OCI-LY3 (cell line): ENCODE measurements around the gene ACAN.

Experiments
- H2AFZ ChIP-seq: fragments of 200-600, 300-600 bp; shearing (Covaris generic); 2 replicates; pipeline ENCODE4 v1.6.0; 2014; ENCODE audit warnings: antibody characterized with exemption, low read depth, low read length
- H3K27ac ChIP-seq: fragments of 200-600, 300-600 bp; sonication (generic); 2 replicates; pipeline ENCODE4 v1.5.1; 2014; ENCODE audit warnings: mild to moderate bottlenecking, low read length, moderate library complexity, mixed read lengths
- H3K27me3 ChIP-seq: fragments of 200-600, 300-600 bp; sonication (generic); 2 replicates; pipeline ENCODE4 v1.6.1; 2014; ENCODE audit warnings: low read depth, low read length, mixed read lengths
- H3K36me3 ChIP-seq: fragments of 200-600, 300-600 bp; sonication (generic); replicated peaks from 2 replicates; pipeline ENCODE3; 2014; ENCODE audit warnings: low read depth, low read length, mixed read lengths
- H3K4me1 ChIP-seq: fragments of 300-600, 200-600 bp; sonication (generic); 2 replicates; pipeline ENCODE4 v1.6.1; 2014; ENCODE audit warnings: low read length, mixed read lengths
- H3K4me2 ChIP-seq: fragments of 200-600, 300-600 bp; sonication (generic); 2 replicates; pipeline ENCODE4 v1.6.1; 2014; ENCODE audit warnings: low read length, mixed read lengths
- H3K4me3 ChIP-seq: fragments of 300-600, 200-600 bp; sonication (generic); 2 replicates; pipeline ENCODE4 v1.5.1; 2014; ENCODE audit warnings: antibody characterized with exemption, mild to moderate bottlenecking, low read length, moderate library complexity
- H3K79me2 ChIP-seq: fragments of 300-600, 200-600 bp; shearing (Covaris generic); 2 replicates; pipeline ENCODE4 v1.6.1; 2014; ENCODE audit warnings: mild to moderate bottlenecking, low read length, mixed read lengths
- H3K9ac ChIP-seq: fragments of 300-600, 200-600 bp; shearing (Covaris generic); 2 replicates; pipeline ENCODE4 v1.6.0; 2014; ENCODE audit warnings: mild to moderate bottlenecking, low read length, moderate library complexity
- H3K9me3 ChIP-seq: fragments of 200-600, 300-600 bp; shearing (Covaris generic); 2 replicates; pipeline ENCODE4 v1.6.1; 2014; ENCODE audit warnings: low read length, mixed read lengths; ENCODE audit not compliant: insufficient read depth
- H4K20me1 ChIP-seq: fragments of 200-600, 300-600 bp; sonication (generic); 2 replicates; pipeline ENCODE4 v1.6.1; 2016; ENCODE audit warnings: low read length, mixed read lengths; ENCODE audit not compliant: insufficient read depth
- CTCF ChIP-seq: fragments of 200-600, 300-600 bp; sonication (generic); IDR thresholded peaks from 2 replicates; pipeline ENCODE4 v1.5.1; 2014; ENCODE audit warnings: antibody characterized with exemption, low read length, low read depth
- EZH2phosphoT487 ChIP-seq: fragments of 200-600 bp; shearing (Covaris generic); IDR thresholded peaks from 2 replicates; pipeline ENCODE4 v1.6.1; 2018; ENCODE audit warnings: antibody characterized with exemption, mixed run types, low read depth

ACAN gene

GRCh38 chr15:88864861-88865497 is 61.7 kb downstream of the ACAN start:
- H3K79me2 ChIP-seq, result no peaks in the 10 kb centered on the region
- H3K27me3 ChIP-seq, result peaks cover 34% of the 10 kb centered on the region
- no peak overlapping the region for H3K27ac ChIP-seq
- H3K4me1 ChIP-seq, result no peaks in the 10 kb centered on the region
- H3K9ac ChIP-seq, result no peak overlapping the region
- no peaks in the 10 kb centered on the region for H4K20me1 ChIP-seq
- H3K4me3 ChIP-seq, result no peak overlapping the region
- TF ChIP-seq CTCF (no peak), EZH2phosphoT487 (no peak)
- H3K36me3 ChIP-seq, result no peaks in the 10 kb centered on the region
- H2AFZ ChIP-seq, result no peak overlapping the region
- H3K4me2 ChIP-seq, result no peak overlapping the region
- H3K9me3 ChIP-seq, result no peaks in the 10 kb centered on the region

GRCh38 chr15:88865498-88866099 is 62.4 kb downstream of the ACAN start:
- Histone ChIP-seq H3K4me3 (no peak overlapping the region), H3K4me2 (no peak overlapping the region), H4K20me1 (no peaks in the 10 kb centered on the region), H3K79me2 (no peaks in the 10 kb centered on the region), H2AFZ (no peak overlapping the region), H3K27ac (no peak overlapping the region), H3K36me3 (no peaks in the 10 kb centered on the region), H3K4me1 (no peaks in the 10 kb centered on the region), H3K9ac (no peak overlapping the region), H3K27me3 (peaks cover 41% of the 10 kb centered on the region), H3K9me3 (no peaks in the 10 kb centered on the region)
- TF ChIP-seq EZH2phosphoT487 (no peak), CTCF (no peak)

- Histone ChIP-seq H3K9me3 (no peaks in the 10 kb centered on the region), H3K4me2 (no peak overlapping the region), H4K20me1 (no peaks in the 10 kb centered on the region), H3K27me3 (peaks cover 45% of the 10 kb centered on the region), H3K36me3 (no peaks in the 10 kb centered on the region), H3K79me2 (no peaks in the 10 kb centered on the region), H3K9ac (no peak overlapping the region), H3K27ac (no peak overlapping the region), H3K4me3 (no peak overlapping the region), H2AFZ (no peak overlapping the region), H3K4me1 (no peaks in the 10 kb centered on the region)
- TF ChIP-seq CTCF (no peak), EZH2phosphoT487 (no peak)
These were observed 63.2 kb downstream of the ACAN start for GRCh38 chr15:88866295-88866881.

- Histone ChIP-seq H3K4me2 (no peak overlapping the region), H3K27ac (no peak overlapping the region), H3K36me3 (no peaks in the 10 kb centered on the region), H4K20me1 (no peaks in the 10 kb centered on the region), H3K4me1 (no peaks in the 10 kb centered on the region), H3K79me2 (no peaks in the 10 kb centered on the region), H3K9ac (no peak overlapping the region), H3K4me3 (no peak overlapping the region), H3K9me3 (no peaks in the 10 kb centered on the region), H3K27me3 (peaks cover 52% of the 10 kb centered on the region), H2AFZ (no peak overlapping the region)
- TF ChIP-seq CTCF (no peak), EZH2phosphoT487 (no peak)
These were observed 68.1 kb downstream of the ACAN start for GRCh38 chr15:88871313-88871712.
